ENCODE results near the gene CNTN4. TPM values are rescaled to one million over a fixed set of nuclear protein-coding genes. Genes with fewer than 3 reads are reported as not detected.

The CNTN4 gene
- total and polyA plus RNA-seq, 4 donors, result 1.2 to 3.8 (median 2.6) TPM

DNA sequence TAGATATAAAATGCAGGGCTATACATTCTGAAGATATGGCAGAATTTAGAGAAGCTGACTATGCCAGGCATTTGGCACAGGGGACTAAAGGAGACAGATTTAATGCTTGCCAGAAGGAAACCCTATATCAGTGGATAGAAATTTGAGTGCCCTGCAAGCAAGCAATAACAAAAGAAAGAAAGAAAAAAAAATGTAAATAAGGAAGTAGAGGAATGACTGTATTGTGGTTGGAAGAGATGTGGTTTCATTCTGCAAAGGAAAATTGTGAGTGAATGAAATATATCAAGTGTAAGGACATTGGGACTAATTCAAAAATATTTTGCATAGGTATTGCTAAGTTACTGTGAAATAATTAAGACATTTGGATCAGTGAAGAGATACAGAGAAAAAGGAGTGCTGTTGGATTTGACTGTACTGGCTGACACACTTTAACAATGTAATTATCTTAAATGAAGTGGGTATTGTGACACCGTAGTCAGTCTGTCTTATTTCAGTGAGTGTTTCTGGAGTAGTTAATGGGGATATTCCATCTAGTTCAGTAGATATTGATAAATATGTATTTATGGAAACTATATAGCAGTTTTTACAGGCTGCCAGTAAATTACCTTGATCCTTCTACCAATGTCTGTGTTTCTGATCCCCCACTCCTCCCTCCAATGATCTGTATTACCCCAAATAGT lies 418.2 kb downstream of the CNTN4 start (continued):
- TF ChIP-seq TAF1 (conservative IDR thresholded peaks at IDR 0.05) (no peak), HNF4A (conservative IDR thresholded peaks at IDR 0.05) (no peak), RXRA (IDR thresholded peaks at IDR 0.05) (no peak)

- Histone ChIP-seq H3K9ac (ENCODE audit: low read depth in 1 of 2, low read length in 2 of 2) (no peak overlapping the region), H3K27me3 (ENCODE audit: control insufficient read depth in 4 of 4, insufficient read depth in 4 of 4, low read length in 3 of 4) (peaks cover 0 to 3% (median 0%) of the 10 kb centered on the region in 4 donors), H3K9me3 (ENCODE audit: control insufficient read depth in 4 of 4, low read length in 3 of 4) (no peaks in the 10 kb centered on the region), H3K4me1 (ENCODE audit: control insufficient read depth in 4 of 4, insufficient read depth in 4 of 4, low read length in 3 of 4) (no peaks in the 10 kb centered on the region), H3K4me3 (ENCODE audit: low read depth in 1 of 3, low read length in 3 of 3) (no peak overlapping the region), H3K36me3 (ENCODE audit: control insufficient read depth in 4 of 4, insufficient read depth in 3 of 4, low read depth in 1 of 4, low read length in 3 of 4) (no peaks in the 10 kb centered on the region), H3K27ac (ENCODE audit: low read depth in 1 of 2, low read length in 2 of 2) (no peak overlapping the region)
- DNase-seq (ENCODE audit: low spot score), result no peak
- 71% methylated on average over 5 of the region's 5 CpGs for WGBS
- TF ChIP-seq EGR1 (IDR thresholded peaks at IDR 0.05; ENCODE audit: low read depth in 2 of 2) (no peak), REST (IDR thresholded peaks at IDR 0.05) (no peak), RAD21 (IDR thresholded peaks at IDR 0.05) (no peak)
Measured at GRCh38 chr3:2517500-2518172, 419.0 kb downstream of the CNTN4 start.

- no peaks in the 10 kb centered on the region for H3K27me3 ChIP-seq (ENCODE audit: control insufficient read depth in 4 of 4, insufficient read depth in 4 of 4, low read length in 3 of 4)
- no peaks in the 10 kb centered on the region for H3K4me1 ChIP-seq (ENCODE audit: control insufficient read depth in 4 of 4, insufficient read depth in 4 of 4, low read length in 3 of 4)
- H3K9ac ChIP-seq (ENCODE audit: low read depth in 1 of 2, low read length in 2 of 2), result no peak overlapping the region
- no peak for TF ChIP-seq HNF4A (conservative IDR thresholded peaks at IDR 0.05)
- TF ChIP-seq NR2F2 (IDR thresholded peaks at IDR 0.05), result no peak
- TF ChIP-seq REST (IDR thresholded peaks at IDR 0.05), result no peak
- no peak for TF ChIP-seq SP1 (IDR thresholded peaks at IDR 0.05)
- no peak for TF ChIP-seq ATF3 (IDR thresholded peaks at IDR 0.05)
- no peak for TF ChIP-seq TAF1 (conservative IDR thresholded peaks at IDR 0.05)
- no peak for TF ChIP-seq EGR1 (IDR thresholded peaks at IDR 0.05; ENCODE audit: low read depth in 2 of 2)
- H3K4me3 ChIP-seq (ENCODE audit: low read depth in 1 of 3, low read length in 3 of 3), result no peak overlapping the region
- no peaks in the 10 kb centered on the region for H3K36me3 ChIP-seq (ENCODE audit: control insufficient read depth in 4 of 4, insufficient read depth in 3 of 4, low read depth in 1 of 4, low read length in 3 of 4)
- 26% methylated on average over 2 of the region's 2 CpGs for WGBS
- no peaks in the 10 kb centered on the region for H3K9me3 ChIP-seq (ENCODE audit: control insufficient read depth in 4 of 4, low read length in 3 of 4)
- H3K27ac ChIP-seq (ENCODE audit: low read depth in 1 of 2, low read length in 2 of 2), result no peak overlapping the region
- no peak for DNase-seq (ENCODE audit: low spot score)
Measured at GRCh38 chr3:2523281-2523836, 424.7 kb downstream of the CNTN4 start.

All from liver (tissue), 9 donors.